Right kidney (tissue), 1 donor: Measurements from ENCODE around the gene BTBD9.

Experiments
- DNase-seq: peaks from one replicate; pipeline ENCODE4 v3.0.0-alpha.2; 2016

The BTBD9 gene

GRCh38 chr6:38593998-38594665, 45.6 kb downstream of the BTBD9 start:
- no peak for DNase-seq

GRCh38 chr6:38593409-38593808, 46.3 kb downstream of the BTBD9 start:
- DNase-seq = no peak

- DNase-seq = no peak
These were observed 48.3 kb downstream of the BTBD9 start for GRCh38 chr6:38591439-38591838.

GRCh38 chr6:38589367-38589720, 50.4 kb downstream of the BTBD9 start:
- DNase-seq = no peak

GRCh38 chr6:38588631-38589366, 50.9 kb downstream of the BTBD9 start:
- DNase-seq = no peak

DNA sequence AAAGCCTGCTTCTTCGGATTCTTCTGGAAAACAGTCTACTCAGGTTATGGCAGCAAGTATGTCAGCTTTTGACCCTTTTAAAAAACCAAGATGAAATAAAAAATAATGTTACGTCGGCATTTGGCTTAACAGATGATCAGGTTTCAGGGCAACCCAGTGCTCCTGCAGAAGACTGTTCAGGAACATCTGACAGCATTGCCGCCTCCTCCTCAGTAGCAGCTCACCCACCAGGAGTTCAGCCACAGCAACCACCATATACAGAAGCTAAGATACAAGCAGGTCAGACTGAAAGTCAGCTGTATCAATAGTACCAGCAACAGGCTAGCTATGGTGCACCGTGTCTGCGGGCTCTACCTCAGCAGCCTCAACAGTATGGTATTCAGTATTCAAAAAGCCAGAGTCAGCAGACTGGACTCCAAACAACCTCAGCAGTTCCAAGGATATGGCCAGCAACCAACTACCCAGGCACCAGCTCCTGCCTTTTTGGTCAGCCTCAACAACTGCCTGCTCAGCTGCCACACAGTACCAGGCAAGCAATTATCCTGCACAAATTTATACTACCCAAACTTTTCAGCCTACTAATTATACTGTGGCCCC, 51.9 kb downstream of the BTBD9 start:
- DNase-seq = no peak

DNA sequence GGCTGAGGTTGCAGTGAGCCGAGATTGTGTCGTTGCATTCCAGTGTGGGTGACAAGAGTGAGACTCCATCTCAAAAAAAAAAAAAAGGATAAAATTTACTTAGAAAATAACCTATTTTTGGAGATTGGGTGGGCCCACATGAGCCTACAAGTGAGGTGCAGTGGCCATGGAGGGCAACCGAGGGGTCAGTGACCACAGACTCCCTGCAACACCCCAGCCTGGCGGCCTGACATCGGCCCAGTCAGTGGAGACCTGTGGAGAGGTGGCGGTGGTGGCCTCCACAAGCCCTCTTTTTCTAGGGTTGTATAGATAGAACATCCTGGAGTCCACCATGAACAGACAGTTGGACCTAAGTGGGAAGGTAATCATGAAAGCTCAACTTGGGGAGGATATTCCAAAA, 52.7 kb downstream of the BTBD9 start:
- DNase-seq = no peak

- no peak for DNase-seq
These were observed 55.0 kb downstream of the BTBD9 start for GRCh38 chr6:38584731-38585130.

DNA sequence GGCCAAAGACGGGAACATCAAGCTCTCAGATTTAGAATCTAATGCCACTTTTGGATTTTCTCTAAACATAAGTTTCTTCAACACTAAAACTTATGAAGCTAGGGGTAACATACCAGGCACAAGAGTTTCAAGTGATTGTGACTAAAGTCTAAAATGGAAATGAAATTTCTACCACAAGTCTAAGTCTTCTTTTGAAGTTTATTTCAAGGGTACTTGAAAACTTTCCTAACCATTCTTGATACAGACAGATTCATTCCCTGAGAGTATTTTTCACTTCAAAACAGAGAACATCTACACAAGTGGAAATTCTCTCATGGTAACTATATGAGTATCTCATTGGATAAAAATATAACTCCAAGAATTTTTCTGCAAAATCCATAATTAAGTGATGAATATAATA, 56.2 kb downstream of the BTBD9 start:
- DNase-seq = no peak

DNA sequence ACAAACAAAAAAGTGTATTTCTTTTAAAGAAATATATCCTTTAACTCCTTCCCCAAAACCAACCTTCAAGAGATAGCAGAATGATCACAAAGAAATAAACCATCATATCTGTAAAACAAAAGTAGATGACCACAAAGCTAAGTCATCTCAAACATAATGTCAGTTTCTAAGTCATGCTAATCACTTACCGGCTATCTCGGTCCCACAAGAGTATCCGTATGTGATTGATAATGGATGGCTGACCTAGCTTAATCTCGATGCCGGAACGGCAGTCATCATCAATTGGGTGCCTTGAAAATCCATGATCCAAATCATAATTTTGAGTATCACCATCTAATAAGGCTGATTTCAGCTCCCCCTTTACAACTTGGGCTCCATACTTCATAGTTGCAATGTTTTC, 59.7 kb downstream of the BTBD9 start:
- DNase-seq = no peak

- no peak for DNase-seq
These were observed 60.6 kb downstream of the BTBD9 start for GRCh38 chr6:38579010-38579628.

- no peak for DNase-seq
These were observed 61.7 kb downstream of the BTBD9 start for GRCh38 chr6:38578075-38578474.

GRCh38 chr6:38577492-38577891, 62.2 kb downstream of the BTBD9 start:
- no peak for DNase-seq

GRCh38 chr6:38573801-38574395, 65.8 kb downstream of the BTBD9 start:
- no peak for DNase-seq

GRCh38 chr6:38572186-38572813, 67.4 kb downstream of the BTBD9 start:
- no peak for DNase-seq

GRCh38 chr6:38571721-38572120, 68.0 kb downstream of the BTBD9 start:
- no peak for DNase-seq

- DNase-seq = peak; percentile 3
These were observed 69.0 kb downstream of the BTBD9 start for GRCh38 chr6:38570750-38571149.

DNA sequence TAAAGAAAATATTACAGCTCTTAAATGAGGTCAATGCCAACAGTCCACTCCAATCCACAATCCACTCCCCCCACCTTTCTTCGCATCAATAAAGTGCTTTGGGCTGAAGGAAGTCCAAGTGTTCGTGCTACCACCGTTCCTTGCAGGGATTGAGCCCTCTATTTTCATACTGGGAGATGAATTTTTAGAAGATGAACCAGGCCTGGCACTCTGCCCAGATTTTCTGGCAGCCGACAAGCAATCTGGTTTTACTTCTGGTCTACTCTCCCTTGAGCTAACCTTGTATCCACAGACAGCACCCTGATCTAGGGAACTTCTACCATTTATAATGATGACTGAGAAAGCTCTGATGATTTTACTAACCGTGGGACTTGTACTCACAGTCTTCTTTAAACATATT, 72.3 kb downstream of the BTBD9 start:
- no peak for DNase-seq

DNA sequence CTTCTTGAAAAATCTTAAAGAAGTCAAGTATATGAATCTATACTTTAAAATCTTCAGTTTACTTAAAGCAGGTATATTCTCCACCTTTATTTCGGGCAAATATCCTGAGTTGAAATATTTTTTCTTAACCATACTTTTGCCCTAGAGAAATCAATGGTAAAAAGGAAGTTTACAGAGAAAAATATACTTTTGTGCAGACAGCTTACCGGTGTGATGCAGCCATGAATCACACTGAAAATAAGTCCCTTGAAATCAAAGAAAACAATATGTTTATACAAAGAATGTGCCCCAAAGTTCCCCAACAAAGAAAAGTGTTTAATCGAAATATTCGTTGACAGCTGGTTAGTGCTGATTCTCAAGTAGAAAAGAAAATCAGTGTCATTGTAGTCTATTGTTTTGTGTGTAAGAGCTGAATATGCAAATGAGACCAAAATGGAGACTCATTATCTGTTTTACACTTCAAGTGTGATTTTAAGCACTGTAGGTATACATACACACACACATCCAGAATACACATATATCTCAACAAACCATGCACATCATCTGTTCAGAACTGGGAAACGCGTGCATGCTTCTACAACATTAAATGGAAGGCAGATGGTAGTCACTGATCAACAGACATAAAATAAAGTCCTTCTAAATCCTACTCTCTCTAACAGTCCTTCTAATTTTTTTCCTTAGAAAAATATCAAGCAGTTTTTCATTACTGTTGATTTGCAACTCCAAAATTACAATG, 73.3 kb downstream of the BTBD9 start:
- DNase-seq = no peak

- DNase-seq = no peak
These were observed 75.4 kb downstream of the BTBD9 start for GRCh38 chr6:38564301-38564700.

DNA sequence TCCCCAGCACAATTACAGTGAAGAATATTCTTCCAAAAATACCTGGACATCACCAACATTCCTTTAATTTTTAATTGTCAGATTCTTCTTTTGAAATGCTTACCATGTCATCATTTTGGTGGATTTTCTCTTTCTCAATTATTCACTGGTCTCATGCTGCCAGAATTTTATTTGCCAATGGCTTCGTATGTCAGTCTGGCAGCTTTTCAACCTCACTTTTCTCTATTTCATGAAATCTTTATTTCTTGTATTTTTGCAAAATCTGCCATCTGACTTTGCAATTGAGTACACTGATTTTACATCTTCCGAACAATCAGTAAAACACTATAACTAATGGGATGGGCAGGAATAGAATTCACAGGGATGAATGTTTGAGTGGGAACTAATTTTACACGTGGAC, 84.1 kb downstream of the BTBD9 start:
- no peak for DNase-seq
